NCI-H2107 treated with DMSO at 0.1 percent for 48 hours (cell line): ENCODE measurements around the gene FRMD4B.

Experiments used
- DNase-seq: peaks from one replicate; lab custom pipeline; 2025; ENCODE audit not compliant: unreplicated experiment; lab: John Stamatoyannopoulos, UW

The FRMD4B gene

GRCh38 chr3:69406163-69406562, 20.3 kb upstream of the FRMD4B start:
- no peak for DNase-seq

- DNase-seq = no peak
Observed at GRCh38 chr3:69405067-69405466, 19.2 kb upstream of the FRMD4B start.

DNA sequence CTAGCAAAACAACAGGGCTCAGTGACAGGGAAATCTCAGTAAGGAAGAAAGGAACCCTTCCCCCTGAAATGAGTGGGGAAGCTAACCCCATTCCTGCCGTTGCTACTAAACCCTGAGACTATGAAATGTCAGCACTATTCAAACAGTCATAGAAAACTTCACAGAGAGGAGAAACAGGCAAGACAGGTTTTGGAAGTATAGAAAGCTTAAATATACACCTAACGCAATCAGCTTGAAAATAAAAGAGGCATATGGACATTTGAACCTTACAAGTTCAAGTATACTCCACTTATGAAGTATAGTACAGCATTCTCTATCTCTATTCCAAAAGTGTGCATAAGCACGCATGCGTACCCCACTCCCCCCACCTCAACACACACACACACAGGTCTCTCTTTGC, 17.6 kb upstream of the FRMD4B start:
- DNase-seq = no peak

DNA sequence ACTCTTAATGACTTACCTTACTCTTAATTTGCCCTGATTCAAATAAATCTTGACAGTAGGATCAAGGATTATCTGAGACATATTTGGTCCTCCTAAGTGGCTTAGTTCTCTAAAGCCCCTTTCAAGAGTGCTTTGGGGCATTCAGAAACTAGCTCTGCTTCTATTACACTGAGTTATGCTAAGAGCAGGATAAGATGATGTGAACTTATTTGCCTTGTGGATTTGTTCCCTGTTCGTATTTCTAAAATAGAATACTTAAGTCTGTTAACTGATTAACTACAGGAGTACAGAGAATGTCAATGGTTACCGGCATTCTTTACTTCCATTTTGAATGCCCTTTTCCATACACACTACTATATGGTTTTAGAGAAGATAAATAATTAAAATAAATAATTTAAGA, 14.8 kb upstream of the FRMD4B start:
- no peak for DNase-seq

DNA sequence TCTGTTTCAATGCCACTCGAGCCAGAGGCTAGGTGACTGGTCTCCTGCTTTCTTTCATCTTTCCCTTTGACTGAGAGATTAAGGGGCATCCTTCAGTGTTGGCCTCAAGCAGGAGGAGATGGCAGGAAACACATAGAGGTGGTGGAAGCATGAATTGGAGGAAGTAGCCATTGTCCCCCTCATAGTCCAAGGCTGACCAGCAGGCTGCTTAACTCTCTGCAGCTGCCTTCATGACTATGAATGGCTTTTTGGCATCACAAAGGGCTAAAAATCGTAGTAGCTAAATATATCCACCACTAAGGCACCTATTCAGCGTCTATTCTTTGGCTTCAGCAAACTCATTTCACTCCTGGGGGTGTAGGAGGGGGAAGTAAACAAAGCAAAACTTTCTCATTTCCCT, 7.0 kb upstream of the FRMD4B start:
- no peak for DNase-seq

- no peak for DNase-seq
Observed at GRCh38 chr3:69392415-69392814, 6.5 kb upstream of the FRMD4B start.

- no peak for DNase-seq
Observed at GRCh38 chr3:69391554-69391953, 5.7 kb upstream of the FRMD4B start.

DNA sequence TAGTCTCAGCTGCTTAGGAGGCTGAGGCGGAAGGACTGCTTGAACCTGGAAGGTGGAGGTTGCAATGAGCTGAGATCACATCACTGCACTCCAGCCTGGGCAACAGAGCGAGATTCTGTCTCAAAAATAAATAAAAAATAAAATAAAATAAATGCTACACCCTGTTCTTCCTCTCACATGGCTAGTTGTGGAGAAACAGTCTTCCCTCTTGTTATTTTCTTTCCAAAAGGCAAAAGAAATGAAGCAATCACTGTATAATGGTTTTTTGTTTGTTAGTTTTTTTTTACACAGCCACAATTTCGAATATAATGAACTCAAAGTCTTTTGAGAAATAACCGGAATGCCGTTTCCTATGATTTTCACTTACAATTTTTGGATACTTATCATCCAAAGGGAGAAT, 4.9 kb upstream of the FRMD4B start:
- no peak for DNase-seq

DNA sequence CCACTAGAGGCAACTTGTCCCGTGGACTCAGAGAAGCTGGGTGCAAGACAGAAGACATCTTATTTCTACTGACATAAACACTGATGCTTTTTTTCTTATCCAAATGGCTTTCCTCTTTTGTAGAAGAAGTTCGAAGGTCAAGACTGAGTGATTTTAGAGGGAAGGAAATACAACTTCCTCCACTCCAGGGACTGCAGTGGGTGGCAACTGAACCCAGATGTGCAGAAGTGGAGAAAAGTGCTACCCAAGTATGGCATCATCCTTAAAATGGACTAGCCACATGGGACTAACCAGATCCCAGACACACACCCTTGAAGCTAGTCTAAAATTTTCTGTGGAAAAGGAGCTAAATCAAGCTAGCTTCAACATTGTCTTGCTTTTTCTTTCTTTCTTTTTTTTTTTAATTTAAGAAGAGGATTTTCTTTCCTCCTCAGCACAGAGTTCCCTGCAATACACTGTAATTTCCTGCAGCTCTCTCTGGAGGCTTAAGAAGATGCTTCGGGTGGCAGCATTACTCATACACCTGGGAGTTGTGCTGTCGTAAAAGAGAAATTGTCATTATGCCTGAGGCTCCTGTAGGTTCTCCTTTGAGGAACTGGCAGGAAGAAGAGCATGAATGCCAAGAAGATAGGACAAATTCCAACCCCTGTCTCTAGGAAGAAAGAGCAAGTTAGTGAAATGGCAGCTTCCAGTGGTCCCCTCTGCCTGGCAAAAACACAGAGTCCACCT, 3.8 kb upstream of the FRMD4B start:
- DNase-seq = no peak

DNA sequence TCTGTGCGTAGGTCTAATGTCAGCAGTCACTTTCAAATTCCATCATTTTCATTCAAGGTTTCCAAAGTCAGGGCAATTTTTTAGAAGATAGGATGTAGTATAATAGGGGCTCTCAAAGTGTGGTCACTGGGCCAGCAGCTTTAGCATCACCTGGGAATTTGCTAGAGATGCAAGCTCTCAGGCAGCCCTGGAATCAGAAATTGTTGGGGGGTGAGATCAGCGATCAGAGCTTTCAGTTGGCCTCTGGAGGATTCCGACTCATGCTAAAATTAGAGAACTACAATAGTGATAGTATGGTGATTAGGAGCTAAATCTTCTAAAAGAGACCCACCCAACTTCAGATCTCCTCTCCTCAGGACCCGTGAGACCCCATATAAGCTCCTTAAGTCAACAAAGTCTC, 2.4 kb upstream of the FRMD4B start:
- no peak for DNase-seq

GRCh38 chr3:69386556-69387385, 883 bp upstream of the FRMD4B start:
- DNase-seq = no peak

GRCh38 chr3:69385123-69385722, 665 bp downstream of the FRMD4B start:
- no peak for DNase-seq

DNA sequence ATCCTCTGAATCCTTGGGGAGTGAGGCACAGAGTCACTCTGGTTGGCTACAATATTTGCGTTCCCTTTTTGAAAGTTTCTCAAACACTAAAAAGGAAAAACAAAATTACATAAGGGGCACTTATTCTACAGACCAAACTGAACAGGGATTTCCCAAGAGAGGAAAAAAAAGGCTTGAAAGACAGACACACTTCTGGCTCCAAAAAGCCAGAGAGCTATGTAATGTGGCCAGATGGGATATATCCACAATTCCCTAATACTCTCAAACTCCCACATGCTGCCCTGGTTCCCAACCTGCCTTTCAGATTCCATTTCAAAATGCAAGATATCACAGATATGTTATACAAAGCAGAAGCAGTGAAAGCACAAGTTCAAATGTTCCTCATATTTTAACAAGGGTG, 1.6 kb downstream of the FRMD4B start:
- DNase-seq = no peak

DNA sequence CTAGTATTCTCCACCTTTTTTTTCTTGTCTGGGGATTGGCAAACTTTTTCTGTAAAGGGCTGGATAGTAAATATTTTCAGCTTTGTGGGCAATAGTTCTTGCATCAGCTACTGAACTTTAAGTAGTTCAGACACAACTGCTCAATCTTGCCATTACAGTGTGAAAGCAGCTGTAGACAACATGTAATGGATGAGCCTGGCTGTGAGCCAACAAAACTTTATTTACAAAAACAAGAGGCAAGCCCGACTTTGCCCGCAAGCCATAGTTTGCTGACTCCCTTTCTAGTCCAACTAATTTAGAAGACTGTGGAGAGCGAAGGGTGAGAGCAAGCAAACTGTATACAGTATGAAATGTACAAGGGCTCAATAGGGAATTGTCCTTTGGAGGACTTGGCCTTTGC, 6.2 kb downstream of the FRMD4B start:
- DNase-seq = no peak

- no peak for DNase-seq
Observed at GRCh38 chr3:69378112-69378802, 7.6 kb downstream of the FRMD4B start.

DNA sequence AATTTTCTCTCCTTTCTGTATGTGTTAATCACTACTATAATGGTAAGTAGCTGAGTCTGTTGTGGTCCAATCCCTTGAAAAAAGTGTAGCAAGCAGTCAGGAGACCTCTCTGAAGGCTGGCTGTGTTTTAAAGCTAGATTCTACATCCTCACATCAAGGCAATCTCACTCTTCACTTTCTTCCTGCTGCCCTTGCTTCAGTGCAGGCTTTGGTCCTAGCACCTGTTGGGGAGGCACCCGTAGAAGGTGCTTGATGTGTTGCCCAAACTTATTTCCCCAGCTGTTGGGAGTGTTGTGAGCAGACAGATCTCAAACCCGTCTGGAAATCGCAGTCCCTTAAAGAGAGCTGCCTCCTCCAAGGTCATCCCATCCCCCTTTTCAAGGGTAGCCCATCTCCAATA, 8.6 kb downstream of the FRMD4B start:
- DNase-seq = no peak

- no peak for DNase-seq
Observed at GRCh38 chr3:69376731-69377130, 9.2 kb downstream of the FRMD4B start.

- no peak for DNase-seq
Observed at GRCh38 chr3:69371816-69372215, 14.1 kb downstream of the FRMD4B start.

- DNase-seq = no peak
Observed at GRCh38 chr3:69370901-69371301, 15.0 kb downstream of the FRMD4B start.

DNA sequence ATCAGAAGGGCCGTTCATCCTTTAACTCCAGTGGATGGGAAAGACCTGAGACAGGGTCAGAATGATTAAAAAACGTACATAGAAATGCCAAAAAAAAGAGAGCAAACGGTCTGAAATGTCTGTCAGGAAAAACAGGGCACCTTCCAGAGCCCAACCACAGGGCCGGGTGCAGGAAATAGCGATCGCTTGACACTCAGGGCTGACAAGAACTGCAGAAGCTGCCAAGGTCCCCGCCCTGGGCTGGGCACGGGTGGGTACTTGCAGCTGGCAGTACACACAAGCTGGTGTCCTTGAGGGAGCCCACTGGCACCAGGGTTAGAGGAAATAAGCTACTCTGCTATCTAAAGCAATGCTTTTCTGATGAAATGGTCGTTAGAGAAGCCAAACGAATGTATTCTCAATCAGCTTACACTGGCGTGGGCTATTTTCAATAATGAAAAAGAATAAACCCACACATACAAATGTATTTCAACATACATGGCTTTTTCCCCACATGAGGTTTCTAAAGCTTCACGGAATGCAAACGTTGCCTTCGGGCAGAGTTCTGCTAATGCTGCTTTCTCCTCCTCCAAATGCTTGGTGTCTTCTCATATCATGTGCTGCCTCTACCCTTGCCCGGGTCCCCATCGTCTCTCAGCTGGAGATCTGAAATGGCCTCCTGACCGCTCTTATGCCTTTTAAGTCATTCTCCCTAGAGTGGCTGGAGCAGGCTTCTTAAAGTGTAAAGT, 15.6 kb downstream of the FRMD4B start:
- DNase-seq = no peak
